ENCODE results near the gene SLC38A6. TPM values are rescaled to one million over a fixed set of nuclear protein-coding genes. Genes with fewer than 3 reads are reported as not detected.

The SLC38A6 gene
- total and polyA plus RNA-seq, 7 donors: 1.5 to 11.9 (median 4.9) TPM

- H3K4me1 ChIP-seq: peaks cover 37% of the 10 kb centered on the region
- TF ChIP-seq CTCF (IDR thresholded peaks at IDR 0.05): no peak
Observed at GRCh38 chr14:60981633-60982455, 799 bp downstream of the SLC38A6 start.

GRCh38 chr14:60984196-60984595 is 3.2 kb downstream of the SLC38A6 start:
- DNase-seq (no peak), ATAC-seq (no peak)
- no peak for TF ChIP-seq CTCF (IDR thresholded peaks at IDR 0.05)
- intact Hi-C loops (cut with DNase I): loop anchor here in 1 of 2 donors (5.0 kb wide), 2 partner anchors 268 to 337 kb away; partner anchors contain the start of gene SIX1
- Histone ChIP-seq H3K27me3 (ENCODE audit: insufficient read depth in 3 of 3, low read length in 2 of 3) (no peaks in the 10 kb centered on the region), H3K4me1 (peaks cover 24% of the 10 kb centered on the region), H3K36me3 (ENCODE audit: insufficient read depth in 1 of 2, low read depth in 1 of 2) (peaks cover 0 to 55% of the 10 kb centered on the region in 2 donors), H3K27ac (no peak overlapping the region), H3K9me3 (no peaks in the 10 kb centered on the region), H3K4me3 (no peak overlapping the region)
- WGBS, 3 donors: 92 to 95% (median 93%) methylated on average over 1 of the region's 1 CpG

More at GRCh38 chr14:60981633-60982455, 799 bp downstream of the SLC38A6 start:
- no peaks in the 10 kb centered on the region for H3K9me3 ChIP-seq
- peak overlapping the region; percentile 94 for H3K4me3 ChIP-seq
- peak overlapping the region; percentile 98 for H3K27ac ChIP-seq
- H3K36me3 ChIP-seq (ENCODE audit: insufficient read depth in 1 of 2, low read depth in 1 of 2): peaks cover 0 to 47% of the 10 kb centered on the region in 2 donors
- WGBS, 3 donors: 5 to 8% (median 7%) methylated on average over 12 of the region's 12 CpGs
- no peak for DNase-seq
- intact Hi-C loops (cut with DNase I): loop anchor here in 1 of 2 donors (5.0 kb wide), 2 partner anchors 270 to 335 kb away; partner anchors contain the start of gene SIX1
- H3K27me3 ChIP-seq (ENCODE audit: insufficient read depth in 3 of 3, low read length in 2 of 3): no peaks in the 10 kb centered on the region
- peak; percentile 48 to 66 (median 60) for ATAC-seq

- H3K4me1 ChIP-seq: peaks cover 12% of the 10 kb centered on the region
- no peak overlapping the region for H3K4me3 ChIP-seq
- intact Hi-C loops (cut with DNase I): no loop called here
- H3K36me3 ChIP-seq (ENCODE audit: insufficient read depth in 1 of 2, low read depth in 1 of 2): peaks cover 3 to 74% of the 10 kb centered on the region in 2 donors
- no peak for TF ChIP-seq CTCF (IDR thresholded peaks at IDR 0.05)
- no peaks in the 10 kb centered on the region for H3K27me3 ChIP-seq (ENCODE audit: insufficient read depth in 3 of 3, low read length in 2 of 3)
- no peak overlapping the region for H3K27ac ChIP-seq
- DNase-seq: no peak
- H3K9me3 ChIP-seq: no peaks in the 10 kb centered on the region
- WGBS, 3 donors: 91 to 95% (median 95%) methylated on average over 2 of the region's 2 CpGs
- ATAC-seq: no peak
Observed at GRCh38 chr14:60986500-60986899, 5.5 kb downstream of the SLC38A6 start.

GRCh38 chr14:60989599-60989998 is 8.6 kb downstream of the SLC38A6 start:
- no peak for TF ChIP-seq CTCF (IDR thresholded peaks at IDR 0.05)
- Histone ChIP-seq H3K27ac (no peak overlapping the region), H3K4me1 (no peaks in the 10 kb centered on the region), H3K4me3 (no peak overlapping the region), H3K9me3 (no peaks in the 10 kb centered on the region), H3K27me3 (ENCODE audit: insufficient read depth in 3 of 3, low read length in 2 of 3) (no peaks in the 10 kb centered on the region), H3K36me3 (ENCODE audit: insufficient read depth in 1 of 2, low read depth in 1 of 2) (peaks cover 3 to 94% of the 10 kb centered on the region in 2 donors)
- DNase-seq: no peak
- 81 to 97% (median 85%) methylated on average over 2 of the region's 2 CpGs for WGBS, 3 donors
- intact Hi-C loops (cut with DNase I): no loop called here
- ATAC-seq: no peak
